ENCODE results near the gene NELFA.

DNA sequence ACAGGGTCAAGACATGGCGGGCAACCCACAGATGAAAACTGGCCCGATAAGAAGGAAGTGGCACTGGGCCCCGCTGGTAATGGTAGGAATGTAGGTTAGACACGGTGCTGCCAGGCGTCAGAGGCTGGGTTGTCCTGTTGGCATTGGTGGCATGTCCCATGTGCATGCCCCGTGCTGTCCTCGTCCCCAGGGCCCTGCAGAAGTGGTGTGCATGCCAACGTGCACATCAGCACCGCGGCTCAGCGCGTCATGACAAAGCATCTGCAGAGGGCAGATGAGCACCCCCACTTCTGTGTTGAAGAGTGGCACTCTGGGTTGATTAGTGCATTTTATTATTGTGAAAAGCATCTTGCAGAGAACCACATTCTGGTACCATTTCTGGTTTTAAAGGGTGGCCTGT lies 35.6 kb downstream of the NELFA start:
- TF ChIP-seq ZNF331 (CRISPR knock-in tag; IDR thresholded peaks at IDR 0.05) (no peak), RFXANK (CRISPR knock-in tag; IDR thresholded peaks at IDR 0.05) (no peak), MTF1 (CRISPR knock-in tag; IDR thresholded peaks at IDR 0.05) (no peak), ETS1 (CRISPR knock-in tag; IDR thresholded peaks at IDR 0.05) (no peak), ZNF280B (CRISPR knock-in tag; IDR thresholded peaks at IDR 0.05; ENCODE audit: borderline replicate concordance) (no peak), ZIK1 (CRISPR knock-in tag; IDR thresholded peaks at IDR 0.05; ENCODE audit: borderline replicate concordance, low read depth) (no peak), IRF9 (CRISPR knock-in tag; IDR thresholded peaks at IDR 0.05; ENCODE audit: borderline replicate concordance) (no peak), CTCF (CRISPR knock-in tag; IDR thresholded peaks at IDR 0.05) (no peak), EP300 (IDR thresholded peaks at IDR 0.05; ENCODE audit: low read depth in 2 of 2, low read length in 2 of 2) (no peak), EP300 (CRISPR knock-in tag; IDR thresholded peaks at IDR 0.05; ENCODE audit: borderline replicate concordance) (no peak), ELK4 (CRISPR knock-in tag; IDR thresholded peaks at IDR 0.05; ENCODE audit: borderline replicate concordance) (no peak), DNMT1 (CRISPR knock-in tag; IDR thresholded peaks at IDR 0.05) (no peak), PAWR (CRISPR knock-in tag; IDR thresholded peaks at IDR 0.05; ENCODE audit: borderline replicate concordance) (no peak)
- TF ChIP-seq, protein P1, sequence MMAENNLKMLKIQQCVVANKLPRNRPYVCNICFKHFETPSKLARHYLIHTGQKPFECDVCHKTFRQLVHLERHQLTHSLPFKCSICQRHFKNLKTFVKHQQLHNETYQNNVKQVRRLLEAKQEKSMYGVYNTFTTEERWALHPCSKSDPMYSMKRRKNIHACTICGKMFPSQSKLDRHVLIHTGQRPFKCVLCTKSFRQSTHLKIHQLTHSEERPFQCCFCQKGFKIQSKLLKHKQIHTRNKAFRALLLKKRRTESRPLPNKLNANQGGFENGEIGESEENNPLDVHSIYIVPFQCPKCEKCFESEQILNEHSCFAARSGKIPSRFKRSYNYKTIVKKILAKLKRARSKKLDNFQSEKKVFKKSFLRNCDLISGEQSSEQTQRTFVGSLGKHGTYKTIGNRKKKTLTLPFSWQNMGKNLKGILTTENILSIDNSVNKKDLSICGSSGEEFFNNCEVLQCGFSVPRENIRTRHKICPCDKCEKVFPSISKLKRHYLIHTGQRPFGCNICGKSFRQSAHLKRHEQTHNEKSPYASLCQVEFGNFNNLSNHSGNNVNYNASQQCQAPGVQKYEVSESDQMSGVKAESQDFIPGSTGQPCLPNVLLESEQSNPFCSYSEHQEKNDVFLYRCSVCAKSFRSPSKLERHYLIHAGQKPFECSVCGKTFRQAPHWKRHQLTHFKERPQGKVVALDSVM (CRISPR knock-in tag; IDR thresholded peaks at IDR 0.05): no peak
